ENCODE results near the gene LRP2.
"Not testable (repeated sequence)": the region's sequence is repeated elsewhere in the genome, so short reads cannot be mapped to it uniquely, and the experiment has no call there.

Gene LRP2

DNA sequence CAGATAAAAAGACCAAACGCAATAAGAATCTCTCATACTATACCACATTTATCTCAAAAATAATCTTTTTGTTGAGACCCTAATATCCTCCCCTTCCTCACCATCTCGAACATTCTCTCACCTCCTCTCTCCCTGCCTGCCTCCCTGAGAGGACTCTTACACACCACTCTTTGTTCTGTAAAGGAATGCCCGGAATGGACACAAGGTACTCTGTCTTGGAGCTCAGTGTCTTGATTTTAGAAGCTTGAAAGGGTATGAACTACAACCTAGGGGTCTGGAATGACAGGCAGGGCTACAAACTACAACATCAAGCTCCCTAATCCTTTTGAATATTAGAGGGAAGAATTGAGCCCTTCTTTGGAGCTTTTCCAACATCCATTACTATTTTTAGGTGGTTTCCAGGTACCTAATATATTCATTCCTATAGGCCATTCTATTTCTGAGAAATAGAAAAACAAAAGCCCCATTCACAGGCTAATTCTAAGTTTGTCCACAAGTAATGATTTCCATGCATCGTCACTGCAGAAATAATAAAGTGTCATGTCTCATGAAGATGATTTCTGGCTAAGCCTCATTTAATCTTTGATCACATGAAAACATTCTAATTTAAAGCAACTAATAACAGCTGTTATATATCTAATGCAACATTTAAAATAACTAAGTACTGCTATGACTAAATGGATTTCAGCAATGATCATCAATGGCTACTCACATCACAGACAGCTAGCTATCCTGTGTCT is 60.6 kb downstream of the LRP2 start:
- no peak for DNase-seq (ENCODE audit: low spot score)

DNA sequence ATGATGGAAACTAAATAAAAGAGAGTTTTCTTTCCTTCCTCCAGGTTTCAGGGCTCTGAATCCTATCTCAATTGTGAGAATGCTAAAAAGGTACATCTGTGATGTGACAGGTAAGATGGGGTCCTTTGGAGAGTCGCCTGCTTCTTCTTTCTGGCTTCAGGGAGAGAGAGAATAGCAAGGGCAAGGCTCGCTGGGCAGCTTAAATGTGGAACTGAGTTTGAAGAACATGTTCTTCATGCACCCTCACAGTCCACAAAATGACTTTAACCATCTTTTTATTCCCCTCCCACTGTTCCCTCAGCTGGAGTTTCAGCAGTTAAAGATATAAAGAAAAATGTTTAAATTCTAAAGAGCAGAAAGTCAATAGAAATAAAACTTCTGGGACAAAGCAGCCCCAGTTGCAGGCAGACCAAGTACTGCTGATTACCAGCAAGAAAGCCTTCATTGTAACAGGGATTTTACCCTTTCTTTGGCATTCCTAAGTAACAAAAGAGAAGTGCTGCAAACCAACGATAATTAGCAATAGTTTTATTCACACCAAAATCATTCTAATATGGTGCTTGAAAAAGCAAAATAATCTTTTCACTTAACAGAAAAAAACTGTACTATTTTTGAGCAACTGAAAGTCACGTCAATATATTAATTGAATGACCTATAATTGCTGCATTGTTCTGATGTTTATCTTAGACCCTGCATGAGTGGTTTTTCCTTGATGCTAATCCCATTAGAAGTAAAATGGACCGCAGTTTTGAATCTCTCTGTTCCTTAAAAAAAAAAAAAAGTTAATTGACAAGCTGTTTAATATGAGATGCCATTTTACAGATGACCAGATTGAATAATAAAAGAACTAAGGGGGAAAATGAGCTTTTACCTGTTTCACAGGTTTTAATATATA is 61.5 kb downstream of the LRP2 start:
- DNase-seq (ENCODE audit: low spot score): no peak

DNA sequence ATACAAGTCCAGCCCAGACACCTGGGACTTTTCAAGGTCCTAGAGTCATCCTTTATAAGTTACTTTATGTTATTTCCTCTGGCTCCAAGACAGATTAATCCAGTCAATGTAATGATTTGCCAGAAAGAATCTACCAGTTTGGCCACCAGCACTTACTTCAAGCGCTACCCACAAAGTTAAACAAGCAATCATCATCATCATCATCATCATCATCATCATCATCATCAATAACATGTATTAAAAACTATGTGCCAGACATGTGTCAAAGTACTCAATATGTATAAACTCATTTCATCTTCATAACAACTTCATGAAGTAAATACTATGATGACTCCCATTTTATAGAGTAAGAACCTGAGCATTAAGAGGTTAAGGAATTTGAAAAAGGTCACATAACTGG is 64.3 kb downstream of the LRP2 start:
- DNase-seq (ENCODE audit: low spot score): no peak

DNA sequence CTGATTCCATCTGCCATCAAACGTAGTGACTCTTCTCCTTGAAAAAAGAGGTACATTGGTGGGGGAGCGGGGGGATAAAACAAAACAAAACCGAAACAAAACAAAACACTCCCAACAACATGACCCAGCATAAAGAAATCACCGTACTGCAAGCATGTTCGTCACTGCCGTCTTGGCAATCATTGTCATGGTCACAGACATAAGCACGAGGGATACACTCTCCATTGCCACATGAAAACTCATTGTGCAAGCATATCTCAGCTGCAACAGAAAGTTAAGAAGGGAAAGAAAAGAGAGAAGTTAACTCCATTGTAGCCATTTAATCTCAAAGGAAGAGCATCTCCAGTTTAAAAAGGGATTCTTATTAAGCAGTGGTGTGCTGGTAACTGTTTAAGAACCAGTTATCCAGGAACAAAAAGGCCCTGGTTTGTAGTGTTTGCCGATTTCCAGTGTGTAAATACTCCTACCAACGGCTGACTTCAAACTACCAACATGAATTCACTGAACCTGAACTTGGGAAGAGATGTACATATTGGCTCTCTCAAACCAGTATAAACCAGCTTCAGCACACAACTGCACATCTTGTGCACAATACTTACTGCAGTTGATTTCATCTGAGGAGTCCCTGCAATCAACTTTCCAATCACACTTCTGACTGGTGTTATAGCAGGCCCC is 68.2 kb downstream of the LRP2 start:
- DNase-seq (ENCODE audit: low spot score): no peak

DNA sequence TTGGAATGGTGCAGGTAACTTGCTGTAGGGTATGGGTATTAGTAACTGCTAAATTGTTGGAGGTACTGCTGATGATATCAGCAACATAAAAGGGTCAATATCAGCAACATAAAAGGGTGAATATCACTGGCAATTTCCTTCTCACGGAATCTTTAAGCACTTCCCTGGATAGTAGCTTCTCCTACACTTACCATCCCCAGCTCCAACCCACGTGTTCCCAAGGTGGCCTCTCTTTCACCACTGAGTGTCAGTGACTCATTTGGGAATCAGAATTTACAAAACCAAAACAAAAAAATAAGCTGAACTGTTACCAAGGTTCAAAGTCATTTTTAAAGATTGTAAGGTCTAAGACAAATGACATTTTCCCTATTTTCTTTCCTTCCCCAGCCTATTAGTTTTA is 70.8 kb downstream of the LRP2 start:
- no peak for DNase-seq (ENCODE audit: low spot score)

DNA sequence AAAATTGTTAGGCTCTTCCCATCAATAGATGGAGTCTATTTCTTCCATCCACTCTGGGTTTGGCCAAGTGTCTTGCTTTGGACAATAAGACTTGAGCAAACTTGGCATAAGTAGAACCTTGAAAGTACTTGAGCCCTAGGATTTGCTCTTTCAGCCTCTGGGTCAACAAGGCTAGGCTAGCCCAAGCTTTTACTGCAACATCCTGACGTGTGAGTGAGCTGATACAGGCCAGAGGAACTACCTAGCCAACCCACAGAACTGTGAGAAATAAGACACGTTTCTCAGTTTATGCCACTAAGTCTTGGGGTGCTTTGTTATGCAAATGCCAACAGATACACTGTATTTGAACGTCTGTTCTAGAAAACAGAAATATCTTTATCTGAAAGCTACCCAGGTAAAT is 71.9 kb downstream of the LRP2 start:
- DNase-seq (ENCODE audit: low spot score): no peak

DNA sequence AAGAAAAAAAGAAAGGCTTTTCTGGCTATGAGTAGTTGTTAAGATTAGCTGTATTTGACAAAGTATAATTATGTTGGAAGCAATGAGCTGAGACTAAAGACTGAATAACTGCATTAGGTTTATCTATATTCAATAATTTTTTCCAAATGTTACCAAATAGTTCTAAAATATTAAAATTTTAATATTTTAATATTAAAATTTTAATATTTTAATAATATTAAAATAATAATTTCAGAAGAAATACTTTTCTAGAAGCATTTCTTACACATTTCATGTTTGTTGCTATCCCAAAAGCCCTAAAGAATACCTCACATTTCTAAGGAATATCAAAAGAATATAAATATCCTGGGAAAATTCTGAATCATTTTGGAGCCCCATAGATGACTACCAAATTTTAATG is 74.7 kb downstream of the LRP2 start:
- no peak for DNase-seq (ENCODE audit: low spot score)

DNA sequence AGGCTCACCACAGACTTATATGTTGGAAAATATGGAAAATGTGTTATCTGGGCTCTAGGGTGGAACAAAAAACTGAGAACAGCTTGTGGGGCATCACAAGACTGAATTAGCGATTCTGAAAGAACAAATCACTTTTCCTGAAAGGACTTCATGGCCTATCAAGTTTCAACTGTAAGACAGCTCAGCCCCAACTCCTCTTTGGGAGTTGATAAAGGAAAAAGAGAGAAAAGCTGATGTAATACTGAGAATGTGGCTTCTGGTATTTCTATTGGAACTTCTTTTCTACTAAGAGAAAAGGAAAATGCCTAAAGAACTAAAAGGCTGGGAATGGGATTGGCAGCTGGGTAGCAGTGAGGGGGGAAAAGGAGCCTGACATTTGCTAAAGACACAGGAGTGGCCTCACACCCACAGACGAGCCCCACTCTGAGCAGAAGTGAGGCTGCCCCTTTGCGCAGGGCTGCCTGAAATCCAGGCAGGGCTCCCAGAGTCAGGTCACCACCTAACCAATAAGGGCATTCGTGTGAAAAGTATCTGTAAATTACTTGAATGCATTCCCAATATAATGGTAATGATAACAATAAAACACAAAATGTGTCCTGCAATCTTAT is 75.6 kb downstream of the LRP2 start:
- no peak for DNase-seq (ENCODE audit: low spot score)

DNA sequence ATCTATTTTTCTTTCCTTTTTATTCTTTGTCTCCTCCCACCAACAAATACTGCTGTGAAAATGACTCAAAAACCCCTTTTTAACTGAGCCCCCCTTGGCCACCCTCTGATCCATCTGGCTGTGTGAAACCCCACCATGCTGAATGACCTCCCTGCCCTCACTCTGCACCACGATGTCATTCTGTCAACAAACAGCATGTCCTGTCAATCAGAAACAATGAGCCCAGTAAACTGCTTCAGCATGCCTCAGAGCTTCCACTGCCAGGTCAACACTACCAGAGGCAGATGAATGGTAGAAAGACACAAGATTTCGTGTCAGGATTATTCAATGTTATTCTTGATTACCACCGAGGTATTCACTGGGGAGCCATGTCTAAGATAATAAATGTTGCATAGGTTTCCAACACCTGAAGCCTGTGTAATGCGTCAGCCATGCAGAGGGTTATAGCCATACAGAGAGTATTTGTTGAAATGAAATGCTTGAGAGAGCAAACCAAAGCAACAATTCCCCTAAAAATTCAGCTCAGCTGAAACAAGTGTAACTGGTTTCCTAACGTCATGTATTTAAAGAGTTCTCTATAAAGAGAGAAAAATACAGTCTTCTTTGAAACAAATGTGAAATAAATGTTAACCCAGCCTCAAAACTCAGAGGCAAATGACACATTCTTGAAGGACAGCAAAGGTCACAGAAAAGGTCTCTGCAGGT is 76.7 kb downstream of the LRP2 start:
- no peak for DNase-seq (ENCODE audit: low spot score)

DNA sequence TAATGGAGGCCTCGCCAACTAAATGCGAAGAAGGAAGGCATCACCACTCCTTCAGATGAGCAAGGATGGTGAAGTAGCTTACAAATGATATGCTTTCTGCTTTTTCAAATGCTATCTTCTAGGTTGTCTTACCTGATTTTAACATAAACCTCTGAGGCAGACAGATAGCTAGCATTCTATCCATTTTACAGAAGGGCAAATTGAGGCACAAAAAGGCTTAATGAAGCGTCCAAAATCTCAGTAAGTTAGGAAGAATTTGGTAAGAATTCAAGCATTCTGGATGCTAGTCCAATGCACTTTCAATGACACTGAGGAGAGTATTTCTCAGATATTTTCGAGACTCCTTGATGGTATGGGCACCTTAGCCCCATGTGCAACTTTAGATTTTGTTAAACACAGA is 81.8 kb downstream of the LRP2 start:
- DNase-seq (ENCODE audit: low spot score): no peak

DNA sequence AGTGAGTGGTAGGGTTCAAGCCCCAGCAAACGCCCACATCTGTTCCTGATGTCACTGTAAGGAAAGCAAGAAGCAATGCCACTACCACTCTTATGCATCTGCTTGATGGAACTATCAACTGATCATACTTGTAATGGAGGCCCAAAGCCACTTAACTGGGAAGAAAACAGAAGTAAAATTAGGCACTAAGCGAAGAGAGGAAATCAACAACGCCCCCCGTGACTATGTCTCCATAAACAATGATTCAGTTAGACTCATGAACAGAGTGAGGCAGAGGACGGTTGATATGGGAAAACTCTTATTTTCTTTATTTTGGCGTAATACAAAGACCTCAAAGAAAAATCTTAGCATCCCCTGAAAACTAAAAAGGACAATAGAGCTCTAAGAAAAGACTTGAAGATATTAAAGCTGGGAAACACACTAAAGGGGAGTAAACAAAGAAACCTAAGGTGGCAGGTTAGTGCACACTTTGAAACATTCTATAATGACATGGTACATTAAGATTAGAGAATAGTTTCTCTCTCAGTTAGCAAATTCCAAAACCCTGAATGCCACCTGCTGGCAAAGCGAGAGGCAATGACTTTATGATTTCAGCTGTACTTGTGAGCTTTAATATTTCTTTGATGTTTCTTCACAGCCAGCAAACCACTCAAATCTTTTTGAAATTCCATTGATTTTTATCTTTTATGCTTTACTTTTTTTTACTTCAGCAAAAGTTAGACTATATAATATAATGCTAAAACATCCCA is 86.5 kb downstream of the LRP2 start:
- DNase-seq (ENCODE audit: low spot score): no peak

DNA sequence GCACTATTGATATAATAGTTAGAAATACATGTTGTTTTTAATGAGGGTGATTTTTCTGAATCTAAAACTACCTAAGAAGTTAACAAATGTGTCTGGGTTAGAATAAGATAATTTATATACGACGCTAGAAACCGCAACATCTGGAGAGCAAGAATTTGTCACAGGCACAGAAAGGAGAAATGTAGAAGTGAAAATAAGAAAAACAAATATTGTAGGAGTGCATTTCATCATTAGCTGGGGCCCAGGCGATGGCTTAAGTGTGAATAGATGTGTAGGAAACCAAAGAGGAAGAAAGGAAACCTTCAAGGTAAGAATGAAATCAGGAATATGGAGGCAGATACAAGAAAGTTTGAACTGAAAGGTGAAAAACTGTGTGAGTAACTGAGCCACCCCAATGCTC is 90.3 kb downstream of the LRP2 start:
- DNase-seq (ENCODE audit: low spot score): no peak

DNA sequence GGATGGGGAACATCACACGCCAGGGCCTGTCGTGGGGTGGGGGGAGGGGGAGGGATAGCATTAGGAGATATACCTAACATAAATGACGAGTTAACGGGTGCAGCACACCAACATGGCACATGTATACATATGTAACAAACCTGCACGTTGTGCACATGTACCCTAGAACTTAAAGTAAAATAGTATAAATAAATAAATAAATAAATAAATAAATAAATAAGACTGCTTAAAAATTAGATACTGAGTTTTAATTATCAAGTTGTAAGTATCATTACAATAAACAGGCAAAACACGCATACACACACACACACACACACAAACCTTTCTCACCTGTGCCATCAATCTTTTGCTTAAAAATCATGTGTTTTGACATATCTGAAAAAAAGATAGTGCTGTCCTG is 91.8 kb downstream of the LRP2 start:
- not testable (repeated sequence) for DNase-seq (ENCODE audit: low spot score)

DNA sequence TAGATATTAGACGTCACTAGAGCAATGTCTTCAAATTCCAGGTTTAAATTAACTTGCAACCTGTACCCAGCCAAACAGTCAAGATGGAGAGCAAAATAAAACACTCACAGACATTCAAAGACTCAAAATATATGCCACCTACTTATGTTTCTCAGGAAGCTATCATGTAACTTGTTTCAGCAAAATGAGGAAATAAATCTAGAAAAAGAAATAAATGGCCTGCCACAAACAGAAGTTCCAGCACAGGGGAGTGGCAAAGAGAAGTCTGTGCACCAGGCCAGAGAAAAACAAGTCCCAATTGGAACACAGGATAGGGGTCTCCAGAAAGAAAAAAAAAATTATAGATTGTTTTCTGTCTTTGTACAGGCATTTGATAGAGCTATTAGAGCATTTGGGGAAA is 96.7 kb downstream of the LRP2 start:
- no peak for DNase-seq (ENCODE audit: low spot score)

DNA sequence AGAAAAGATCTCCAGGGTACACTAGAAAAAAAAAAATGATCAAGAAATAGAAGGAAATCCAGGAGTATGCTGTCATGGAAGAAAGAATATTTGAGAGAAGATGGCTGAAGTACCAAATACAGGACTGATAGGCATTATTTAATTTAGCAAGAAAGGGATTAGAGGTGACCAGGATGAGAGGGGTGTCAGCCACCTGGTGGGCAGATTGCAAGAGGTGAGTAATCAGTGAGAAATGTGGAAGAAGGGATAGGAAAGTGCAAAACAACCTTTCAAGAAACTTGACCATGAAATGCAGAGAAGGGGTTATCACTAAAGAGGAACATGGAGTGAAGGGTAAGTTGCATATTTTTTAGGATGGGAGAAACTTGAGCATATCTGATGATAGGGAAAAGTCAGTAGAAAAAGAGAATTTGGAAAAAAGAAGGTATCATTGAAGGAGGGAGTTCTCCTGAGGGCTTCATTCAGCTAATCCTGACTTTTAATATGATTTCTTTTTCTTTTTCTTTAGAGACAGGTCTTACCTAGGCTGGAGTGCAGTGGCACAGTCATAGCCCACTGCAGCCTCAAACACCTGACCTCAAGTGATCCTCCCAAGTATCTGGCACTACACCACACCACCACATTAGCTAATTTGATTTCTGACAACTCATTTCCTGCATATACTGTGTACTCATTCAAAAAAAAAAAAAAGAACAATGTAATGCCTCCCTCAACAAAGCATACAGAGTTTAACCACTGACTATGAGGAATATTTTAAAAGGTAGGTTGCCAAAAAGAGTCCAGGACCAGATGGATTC is 101.3 kb downstream of the LRP2 start:
- DNase-seq (ENCODE audit: low spot score): no peak

DNA sequence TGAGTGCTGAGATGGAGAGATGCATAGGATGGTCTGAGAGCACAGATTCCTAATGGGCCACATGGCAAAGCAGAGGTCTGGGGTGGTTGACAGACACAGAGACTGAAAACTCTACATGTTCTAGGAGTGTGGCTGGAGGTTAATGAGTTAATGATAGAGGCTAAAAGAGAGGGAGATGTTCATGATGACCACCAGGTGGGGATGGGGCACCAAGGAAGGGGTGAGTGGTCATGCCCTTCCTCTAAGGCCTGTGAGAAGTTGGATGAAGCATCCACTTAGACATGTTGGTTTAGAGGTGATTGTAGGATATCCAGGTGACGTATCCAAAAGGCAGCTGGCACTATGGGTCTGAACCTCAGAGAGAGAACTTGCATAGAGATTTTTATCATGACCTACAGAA is 102.1 kb downstream of the LRP2 start:
- no peak for DNase-seq (ENCODE audit: low spot score)

DNA sequence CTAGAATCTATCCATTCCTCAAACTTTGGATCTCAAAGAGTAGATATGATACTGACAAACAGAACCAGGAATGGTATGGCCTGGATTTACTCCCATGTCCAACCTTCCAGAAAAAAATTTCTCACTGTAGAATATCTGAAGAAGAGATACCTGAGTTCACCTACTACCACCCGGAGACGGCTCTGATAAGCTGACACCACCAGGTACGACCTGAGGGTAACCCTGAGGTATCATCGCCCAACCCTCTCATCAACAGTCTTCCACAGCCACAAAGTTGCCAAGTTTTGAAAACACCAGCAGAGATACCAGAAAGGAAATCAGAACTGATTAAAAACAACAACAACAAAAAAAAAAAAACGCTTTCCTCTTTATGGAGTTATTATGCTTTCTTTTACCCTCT is 102.9 kb downstream of the LRP2 start:
- DNase-seq (ENCODE audit: low spot score): no peak

DNA sequence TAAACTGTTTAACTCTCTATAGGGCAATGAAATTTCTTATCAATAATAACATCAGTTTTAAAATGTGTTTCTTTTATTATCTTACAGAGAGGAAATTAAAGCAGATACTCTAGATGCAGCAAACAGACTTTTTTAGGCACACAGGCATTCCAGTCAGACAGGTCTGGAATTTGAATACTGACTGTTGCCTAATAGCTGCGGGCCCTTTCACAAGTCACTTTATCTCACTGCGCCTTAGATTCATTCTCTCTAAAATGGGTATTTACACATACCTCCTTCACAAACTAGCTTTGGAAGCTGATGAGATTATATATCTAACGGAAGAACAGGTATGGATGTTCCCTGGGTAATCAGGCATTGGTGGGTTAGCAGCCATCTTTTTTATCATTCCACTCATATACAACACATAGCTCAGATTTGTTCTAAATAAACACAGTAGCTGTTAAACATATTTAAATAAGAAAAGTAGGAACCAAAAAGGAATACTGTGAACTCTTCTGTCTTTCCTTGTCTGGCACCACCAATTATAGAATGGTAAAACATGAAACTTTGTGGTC is 104.2 kb downstream of the LRP2 start:
- DNase-seq (ENCODE audit: low spot score): no peak

DNA sequence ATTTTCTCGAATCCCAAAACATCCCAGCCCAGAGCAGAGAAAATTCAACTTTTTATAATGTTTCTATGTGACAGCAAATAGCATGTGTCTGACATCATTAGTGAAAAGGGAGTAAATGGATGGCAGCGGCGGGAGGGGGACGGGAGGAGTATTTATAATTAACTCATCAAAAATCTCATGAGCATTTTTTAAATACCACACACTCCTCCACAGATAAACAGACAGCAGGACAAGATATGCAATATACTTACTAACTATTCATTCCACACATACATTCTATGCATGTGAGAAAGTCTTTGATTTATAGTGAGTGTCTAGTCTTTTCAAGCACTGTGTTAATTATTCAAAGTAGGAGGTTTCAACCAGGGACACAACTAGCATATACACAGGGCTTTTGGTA is 107.6 kb downstream of the LRP2 start:
- no peak for DNase-seq (ENCODE audit: low spot score)

DNA sequence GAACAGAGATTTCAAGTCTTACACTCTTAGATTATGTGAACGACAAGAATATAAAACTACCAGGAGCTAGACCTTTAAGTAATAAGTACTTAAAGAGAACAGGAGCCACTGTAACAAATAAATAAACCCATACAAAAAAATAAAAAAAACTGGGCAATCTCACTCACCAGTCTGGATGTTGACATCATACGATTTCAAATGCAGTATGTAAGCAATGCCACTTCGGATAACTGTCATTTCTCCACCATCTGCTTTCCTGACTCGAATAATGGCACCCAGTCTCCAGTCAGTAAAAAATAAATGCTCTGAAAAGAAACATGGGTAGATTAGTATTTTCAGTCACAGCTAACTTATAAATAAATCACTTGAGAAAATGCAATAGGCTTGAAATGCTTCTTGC is 115.1 kb downstream of the LRP2 start:
- DNase-seq (ENCODE audit: low spot score): no peak
